ENCODE results near the gene SDR39U1.

The SDR39U1 gene

GRCh38 chr14:24418492-24418873, 24.1 kb downstream of the SDR39U1 start:
- no peak overlapping the region for H3K4me3 ChIP-seq (replicated peaks in 1 of 2; ENCODE audit: low read depth in 2 of 2, low read length in 2 of 2)
- peak; percentile 36 to 44 for DNase-seq (ENCODE audit: low read depth in 2 of 2)
- TF ChIP-seq CTCF (IDR thresholded peaks at IDR 0.05; ENCODE audit: low read depth, low read length): no peak

- DNase-seq (ENCODE audit: low read depth in 2 of 2): no peak
- H3K4me3 ChIP-seq (replicated peaks in 1 of 2; ENCODE audit: low read depth in 2 of 2, low read length in 2 of 2): no peak overlapping the region
- no peak for TF ChIP-seq CTCF (IDR thresholded peaks at IDR 0.05; ENCODE audit: low read depth, low read length)
Measured at GRCh38 chr14:24417832-24418491, 24.6 kb downstream of the SDR39U1 start.

GRCh38 chr14:24416932-24417619, 25.5 kb downstream of the SDR39U1 start:
- DNase-seq (ENCODE audit: low read depth in 2 of 2): no peak
- no peak for TF ChIP-seq CTCF (IDR thresholded peaks at IDR 0.05; ENCODE audit: low read depth, low read length)
- H3K4me3 ChIP-seq (replicated peaks in 1 of 2; ENCODE audit: low read depth in 2 of 2, low read length in 2 of 2): no peak overlapping the region

- DNase-seq (ENCODE audit: low read depth in 2 of 2): no peak
- no peak overlapping the region for H3K4me3 ChIP-seq (replicated peaks in 1 of 2; ENCODE audit: low read depth in 2 of 2, low read length in 2 of 2)
- TF ChIP-seq CTCF (IDR thresholded peaks at IDR 0.05; ENCODE audit: low read depth, low read length): no peak
Measured at GRCh38 chr14:24416254-24416931, 26.2 kb downstream of the SDR39U1 start.

GRCh38 chr14:24415421-24416253, 26.9 kb downstream of the SDR39U1 start:
- no peak for TF ChIP-seq CTCF (IDR thresholded peaks at IDR 0.05; ENCODE audit: low read depth, low read length)
- no peak overlapping the region for H3K4me3 ChIP-seq (replicated peaks in 1 of 2; ENCODE audit: low read depth in 2 of 2, low read length in 2 of 2)
- no peak for DNase-seq (ENCODE audit: low read depth in 2 of 2)

- no peak for DNase-seq (ENCODE audit: low read depth in 2 of 2)
- H3K4me3 ChIP-seq (replicated peaks in 1 of 2; ENCODE audit: low read depth in 2 of 2, low read length in 2 of 2): no peak overlapping the region
- no peak for TF ChIP-seq CTCF (IDR thresholded peaks at IDR 0.05; ENCODE audit: low read depth, low read length)
Measured at GRCh38 chr14:24414732-24415420, 27.7 kb downstream of the SDR39U1 start.

Measured in cardiac fibroblast (primary cell).